ENCODE data around the gene IDH2.

Gene IDH2

GRCh38 chr15:90087454-90088154 is 14.7 kb downstream of the IDH2 start:
- H3K36me3 ChIP-seq: peaks cover 32% of the 10 kb centered on the region

GRCh38 chr15:90086868-90087268 is 15.4 kb downstream of the IDH2 start:
- peak; percentile 64 for DNase-seq
- Histone ChIP-seq H3K4me1 (peaks cover 6% of the 10 kb centered on the region; the same call in 1 of the 2 replicates), H3K27me3 (no peaks in the 10 kb centered on the region), H3K4me3 (ENCODE audit: low read depth, low read length) (peak overlapping the region; percentile 28), H3K9me3 (no peaks in the 10 kb centered on the region), H3K36me3 (peaks cover 32% of the 10 kb centered on the region)
- TF ChIP-seq, protein P1, sequence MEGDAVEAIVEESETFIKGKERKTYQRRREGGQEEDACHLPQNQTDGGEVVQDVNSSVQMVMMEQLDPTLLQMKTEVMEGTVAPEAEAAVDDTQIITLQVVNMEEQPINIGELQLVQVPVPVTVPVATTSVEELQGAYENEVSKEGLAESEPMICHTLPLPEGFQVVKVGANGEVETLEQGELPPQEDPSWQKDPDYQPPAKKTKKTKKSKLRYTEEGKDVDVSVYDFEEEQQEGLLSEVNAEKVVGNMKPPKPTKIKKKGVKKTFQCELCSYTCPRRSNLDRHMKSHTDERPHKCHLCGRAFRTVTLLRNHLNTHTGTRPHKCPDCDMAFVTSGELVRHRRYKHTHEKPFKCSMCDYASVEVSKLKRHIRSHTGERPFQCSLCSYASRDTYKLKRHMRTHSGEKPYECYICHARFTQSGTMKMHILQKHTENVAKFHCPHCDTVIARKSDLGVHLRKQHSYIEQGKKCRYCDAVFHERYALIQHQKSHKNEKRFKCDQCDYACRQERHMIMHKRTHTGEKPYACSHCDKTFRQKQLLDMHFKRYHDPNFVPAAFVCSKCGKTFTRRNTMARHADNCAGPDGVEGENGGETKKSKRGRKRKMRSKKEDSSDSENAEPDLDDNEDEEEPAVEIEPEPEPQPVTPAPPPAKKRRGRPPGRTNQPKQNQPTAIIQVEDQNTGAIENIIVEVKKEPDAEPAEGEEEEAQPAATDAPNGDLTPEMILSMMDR (IDR thresholded peaks at IDR 0.05; ENCODE audit: low read depth, low read length): peak; percentile 93

More at GRCh38 chr15:90087454-90088154, 14.7 kb downstream of the IDH2 start:
- peak overlapping the region; percentile 28 for H3K4me3 ChIP-seq (ENCODE audit: low read depth, low read length)
- peaks cover 6% of the 10 kb centered on the region; the same call in 1 of the 2 replicates for H3K4me1 ChIP-seq
- TF ChIP-seq, protein P1 (IDR thresholded peaks at IDR 0.05; ENCODE audit: low read depth, low read length): peak; percentile 57
- DNase-seq: peak; percentile 87
- H3K27me3 ChIP-seq: no peaks in the 10 kb centered on the region
- H3K9me3 ChIP-seq: no peaks in the 10 kb centered on the region

DNA sequence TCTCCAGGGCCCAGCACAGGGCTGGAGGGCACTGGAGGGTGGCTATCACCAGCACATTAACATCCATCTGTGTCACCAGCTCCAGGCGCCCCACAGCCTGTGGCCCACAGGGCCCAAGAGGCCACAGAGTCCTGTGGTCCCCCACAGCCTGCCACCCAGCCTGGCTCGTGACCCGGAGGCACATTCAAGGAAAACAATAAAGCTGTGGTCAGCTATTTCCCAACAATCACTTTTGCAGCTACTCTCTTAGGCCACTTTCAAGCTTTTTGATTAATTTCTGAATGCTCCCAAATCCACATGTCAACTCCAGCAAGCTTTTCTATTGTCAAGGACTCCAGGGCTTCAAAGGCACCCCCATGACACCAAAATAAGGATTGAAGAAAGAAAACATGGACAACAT is 16.7 kb downstream of the IDH2 start:
- TF ChIP-seq, protein P1 (IDR thresholded peaks at IDR 0.05; ENCODE audit: low read depth, low read length): no peak
- no peaks in the 10 kb centered on the region for H3K27me3 ChIP-seq
- H3K36me3 ChIP-seq: peaks cover 32% of the 10 kb centered on the region
- no peak for DNase-seq
- H3K4me1 ChIP-seq: peaks cover 6% of the 10 kb centered on the region; the same call in 1 of the 2 replicates
- no peak overlapping the region for H3K4me3 ChIP-seq (ENCODE audit: low read depth, low read length)
- H3K9me3 ChIP-seq: no peaks in the 10 kb centered on the region

- Histone ChIP-seq H3K4me3 (ENCODE audit: low read depth, low read length) (no peak overlapping the region), H3K9me3 (no peaks in the 10 kb centered on the region), H3K27me3 (no peaks in the 10 kb centered on the region), H3K4me1 (peaks cover 6% of the 10 kb centered on the region; the same call in 1 of the 2 replicates), H3K36me3 (peaks cover 32% of the 10 kb centered on the region)
- DNase-seq: no peak
- TF ChIP-seq, protein P1 (IDR thresholded peaks at IDR 0.05; ENCODE audit: low read depth, low read length): no peak
Measured at GRCh38 chr15:90084876-90085423, 17.3 kb downstream of the IDH2 start.

- no peaks in the 10 kb centered on the region for H3K9me3 ChIP-seq
- no peak for DNase-seq
- peaks cover 6% of the 10 kb centered on the region; the same call in 1 of the 2 replicates for H3K4me1 ChIP-seq
- H3K4me3 ChIP-seq (ENCODE audit: low read depth, low read length): no peak overlapping the region
- TF ChIP-seq, protein P1 (IDR thresholded peaks at IDR 0.05; ENCODE audit: low read depth, low read length): no peak
- peaks cover 31% of the 10 kb centered on the region for H3K36me3 ChIP-seq
- no peaks in the 10 kb centered on the region for H3K27me3 ChIP-seq
Measured at GRCh38 chr15:90083954-90084607, 18.2 kb downstream of the IDH2 start.

All from BE2C (cell line).